Osteoblast (primary cell): Measurements from ENCODE around the gene SLC9A5. TPM values are rescaled to one million over a fixed set of nuclear protein-coding genes. Genes with fewer than 3 reads are reported as not detected.
A peak's percentile ranks its signal among the peaks of the same experiment; 100 is the strongest.

ENCODE experiments used
- DNase-seq: peaks from one replicate; pipeline ENCODE4 v3.0.0; 2011; ENCODE audit warnings: low spot score, mixed read lengths; ENCODE audit not compliant: insufficient read length; ENCODE audit errors: missing footprints
- H2AFZ ChIP-seq: 2 replicates; pipeline ENCODE4 v1.6.0; 2011; ENCODE audit warnings: mild to moderate bottlenecking, low read length
- H3K27ac ChIP-seq: 2 replicates; pipeline ENCODE4 v1.5.1; 2011; ENCODE audit warnings: mild to moderate bottlenecking, low read depth, low read length, moderate library complexity
- H3K27me3 ChIP-seq: 2 replicates; pipeline ENCODE4 v1.6.0; 2012; ENCODE audit warnings: mild to moderate bottlenecking, control low read depth, inconsistent platforms, low read length, moderate library complexity; ENCODE audit not compliant: insufficient read depth
- H3K36me3 ChIP-seq: 2 replicates; pipeline ENCODE4 v1.5.1; 2011; ENCODE audit warnings: mild to moderate bottlenecking, low read length, control low read depth, moderate library complexity; ENCODE audit not compliant: insufficient read depth
- H3K4me1 ChIP-seq: 2 replicates; pipeline ENCODE4 v1.5.1; 2011; ENCODE audit warnings: mild to moderate bottlenecking, low read length, control low read depth, moderate library complexity; ENCODE audit not compliant: insufficient read depth
- H3K4me2 ChIP-seq: 2 replicates; pipeline ENCODE4 v1.6.0; 2011; ENCODE audit warnings: mild to moderate bottlenecking, low read length; ENCODE audit not compliant: insufficient read depth
- H3K4me3 ChIP-seq: fragments of 200-600 bp; sonication (generic); 3 replicates; pipeline ENCODE4 v1.5.1; 2012; ENCODE audit warnings: mild to moderate bottlenecking, low read length, inconsistent platforms; ENCODE audit not compliant: insufficient read depth
- H3K79me2 ChIP-seq: 2 replicates; pipeline ENCODE4 v1.6.0; 2012; ENCODE audit warnings: mild to moderate bottlenecking, low read length, control low read depth, inconsistent platforms; ENCODE audit not compliant: insufficient read depth
- H3K9me3 ChIP-seq: 2 replicates; pipeline ENCODE4 v1.5.1; 2011; ENCODE audit warnings: low read depth, low read length, control low read depth
- H4K20me1 ChIP-seq: 2 replicates; pipeline ENCODE4 v1.6.0; 2012; ENCODE audit warnings: mild to moderate bottlenecking, low read length, control low read depth; ENCODE audit not compliant: insufficient read depth
- total RNA-seq: library from RNA; depleted of rRNA; stranded (reverse); fragments of >200 nt; gene quantifications from 2 replicates; pipeline ENCODE4 v1.2.3, GENCODE V29; 2012
- TF ChIP-seq, protein P1 (sequence below): IDR thresholded peaks from 2 replicates; pipeline ENCODE4 v1.5.1; 2011; ENCODE audit warnings: mild to moderate bottlenecking, low read depth, low read length, moderate library complexity; ENCODE audit errors: extremely low read depth

Gene SLC9A5
- total RNA-seq, 1 donor = 3.6 TPM

DNA sequence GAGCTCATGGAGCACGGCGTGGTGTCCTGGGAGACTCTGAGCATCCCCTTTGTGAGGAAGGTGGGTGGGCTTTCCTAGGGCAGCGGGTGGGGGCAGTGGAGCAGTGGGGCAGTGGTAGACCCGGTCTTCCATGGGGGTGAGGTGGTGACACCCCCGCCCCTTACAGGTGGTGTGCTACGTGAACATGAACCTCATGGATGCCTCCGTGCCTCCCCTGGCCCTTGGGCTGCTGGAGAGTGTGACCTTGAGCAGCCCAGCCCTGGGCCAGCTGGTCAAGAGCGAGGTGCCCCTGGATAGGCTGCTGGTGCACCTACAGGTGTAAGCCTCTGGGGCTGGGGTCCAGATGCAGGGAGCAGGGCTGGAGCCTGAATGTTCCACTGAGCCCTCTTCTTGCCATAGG is 48.3 kb upstream of the SLC9A5 start:
- no peaks in the 10 kb centered on the region for H3K27me3 ChIP-seq
- H3K36me3 ChIP-seq = peaks cover 32% of the 10 kb centered on the region

DNA sequence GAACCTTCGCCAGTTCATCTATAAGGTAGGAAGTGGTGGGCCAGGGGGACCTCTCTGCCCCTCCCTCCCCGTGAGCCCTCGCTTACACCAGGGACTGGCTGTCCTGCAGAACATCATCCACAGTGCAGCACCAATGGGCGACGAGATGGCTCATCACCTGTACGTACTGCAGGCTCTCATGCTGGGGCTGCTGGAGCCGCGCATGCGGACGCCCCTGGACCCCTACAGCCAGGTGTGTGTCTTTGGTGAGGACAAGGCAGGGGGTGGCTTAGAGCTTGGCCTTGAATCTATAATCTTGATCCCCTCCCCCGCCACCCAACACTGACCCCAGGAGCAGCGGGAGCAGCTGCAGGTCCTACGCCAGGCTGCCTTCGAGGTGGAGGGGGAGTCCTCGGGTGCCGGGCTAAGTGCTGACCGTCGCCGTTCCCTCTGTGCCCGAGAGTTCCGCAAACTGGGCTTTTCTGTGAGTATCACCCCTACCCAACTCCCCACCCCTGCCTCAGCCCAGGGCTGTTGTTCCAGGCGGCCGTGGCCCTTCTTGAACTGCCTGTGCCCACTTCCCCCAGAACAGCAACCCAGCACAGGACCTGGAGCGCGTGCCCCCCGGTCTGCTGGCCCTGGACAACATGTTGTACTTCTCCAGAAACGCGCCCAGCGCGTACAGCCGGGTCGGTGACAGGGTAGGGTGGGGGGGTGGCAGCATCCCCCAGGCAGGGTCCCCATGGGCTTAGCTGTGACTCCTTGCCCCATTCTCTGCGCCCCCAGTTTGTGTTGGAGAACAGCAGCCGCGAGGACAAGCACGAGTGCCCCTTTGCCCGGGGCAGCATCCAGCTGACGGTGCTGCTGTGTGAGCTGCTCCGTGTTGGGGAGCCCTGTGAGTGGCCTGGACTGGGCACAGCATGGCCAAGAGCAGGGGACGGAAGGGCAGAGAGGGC is 47.1 kb upstream of the SLC9A5 start:
- Histone ChIP-seq H4K20me1 (peaks cover 15% of the 10 kb centered on the region), H3K79me2 (peaks cover 2% of the 10 kb centered on the region), H3K4me1 (no peaks in the 10 kb centered on the region), H3K4me3 (no peak overlapping the region), H3K4me2 (no peak overlapping the region), H3K27ac (no peak overlapping the region), H3K27me3 (no peaks in the 10 kb centered on the region), H3K9me3 (no peaks in the 10 kb centered on the region), H2AFZ (no peak overlapping the region), H3K36me3 (peaks cover 21% of the 10 kb centered on the region)
- TF ChIP-seq, protein P1, sequence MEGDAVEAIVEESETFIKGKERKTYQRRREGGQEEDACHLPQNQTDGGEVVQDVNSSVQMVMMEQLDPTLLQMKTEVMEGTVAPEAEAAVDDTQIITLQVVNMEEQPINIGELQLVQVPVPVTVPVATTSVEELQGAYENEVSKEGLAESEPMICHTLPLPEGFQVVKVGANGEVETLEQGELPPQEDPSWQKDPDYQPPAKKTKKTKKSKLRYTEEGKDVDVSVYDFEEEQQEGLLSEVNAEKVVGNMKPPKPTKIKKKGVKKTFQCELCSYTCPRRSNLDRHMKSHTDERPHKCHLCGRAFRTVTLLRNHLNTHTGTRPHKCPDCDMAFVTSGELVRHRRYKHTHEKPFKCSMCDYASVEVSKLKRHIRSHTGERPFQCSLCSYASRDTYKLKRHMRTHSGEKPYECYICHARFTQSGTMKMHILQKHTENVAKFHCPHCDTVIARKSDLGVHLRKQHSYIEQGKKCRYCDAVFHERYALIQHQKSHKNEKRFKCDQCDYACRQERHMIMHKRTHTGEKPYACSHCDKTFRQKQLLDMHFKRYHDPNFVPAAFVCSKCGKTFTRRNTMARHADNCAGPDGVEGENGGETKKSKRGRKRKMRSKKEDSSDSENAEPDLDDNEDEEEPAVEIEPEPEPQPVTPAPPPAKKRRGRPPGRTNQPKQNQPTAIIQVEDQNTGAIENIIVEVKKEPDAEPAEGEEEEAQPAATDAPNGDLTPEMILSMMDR = no peak
- peak; percentile 90 for DNase-seq

More for the DNA sequence above, 48.3 kb upstream of the SLC9A5 start:
- H3K9me3 ChIP-seq = no peaks in the 10 kb centered on the region
- peaks cover 7% of the 10 kb centered on the region for H3K79me2 ChIP-seq
- H3K4me3 ChIP-seq = no peak overlapping the region
- H3K4me2 ChIP-seq = no peak overlapping the region
- H3K27ac ChIP-seq = no peak overlapping the region
- peak; percentile 86 for DNase-seq
- no peaks in the 10 kb centered on the region for H3K4me1 ChIP-seq
- TF ChIP-seq, protein P1 = no peak
- no peak overlapping the region for H2AFZ ChIP-seq
- peaks cover 19% of the 10 kb centered on the region for H4K20me1 ChIP-seq

DNA sequence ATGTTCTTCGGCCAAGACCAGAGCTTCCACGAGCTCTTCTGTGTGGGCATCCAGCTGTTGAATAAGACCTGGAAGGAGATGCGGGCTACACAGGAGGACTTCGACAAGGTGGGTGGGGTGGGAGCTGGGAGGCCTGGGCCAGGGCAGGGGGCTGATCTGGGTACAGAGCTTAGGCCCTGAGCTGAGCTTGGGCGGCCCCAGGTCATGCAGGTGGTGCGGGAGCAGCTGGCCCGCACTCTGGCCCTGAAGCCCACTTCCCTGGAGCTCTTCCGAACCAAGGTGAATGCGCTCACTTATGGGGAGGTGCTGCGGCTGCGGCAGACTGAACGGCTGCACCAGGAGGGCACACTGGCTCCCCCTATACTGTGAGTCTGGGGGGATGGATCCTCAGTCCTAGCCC is 46.4 kb upstream of the SLC9A5 start:
- Histone ChIP-seq H3K27me3 (no peaks in the 10 kb centered on the region), H2AFZ (no peak overlapping the region)

DNA sequence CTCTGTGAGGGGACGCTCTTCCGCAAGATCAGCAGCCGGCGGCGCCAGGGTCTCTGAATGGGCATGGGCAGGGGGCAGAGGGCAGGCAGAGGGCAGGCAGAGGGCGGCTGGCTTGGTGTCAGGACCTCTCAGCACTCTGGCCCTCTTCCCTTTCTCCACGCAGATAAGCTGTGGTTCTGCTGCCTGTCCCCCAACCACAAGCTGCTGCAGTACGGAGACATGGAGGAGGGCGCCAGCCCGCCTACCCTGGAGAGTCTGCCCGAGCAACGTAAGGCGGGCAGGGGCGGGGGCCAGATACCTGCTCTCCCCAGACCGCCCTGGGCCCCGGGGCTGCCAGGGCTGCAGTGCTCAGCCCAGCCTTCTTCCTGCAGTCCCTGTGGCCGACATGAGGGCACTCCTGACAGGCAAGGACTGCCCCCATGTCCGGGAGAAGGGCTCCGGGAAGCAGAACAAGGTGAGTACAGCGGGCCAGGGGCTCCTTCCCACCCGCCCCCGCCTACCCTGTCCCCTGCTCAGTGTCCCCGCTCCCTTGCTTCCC is 45.8 kb upstream of the SLC9A5 start:
- Histone ChIP-seq H2AFZ (no peak overlapping the region), H3K79me2 (no peaks in the 10 kb centered on the region), H3K27ac (no peak overlapping the region), H3K4me1 (no peaks in the 10 kb centered on the region), H4K20me1 (peaks cover 8% of the 10 kb centered on the region), H3K36me3 (peaks cover 7% of the 10 kb centered on the region), H3K9me3 (no peaks in the 10 kb centered on the region), H3K4me3 (no peak overlapping the region), H3K27me3 (no peaks in the 10 kb centered on the region), H3K4me2 (no peak overlapping the region)
- DNase-seq = peak; percentile 83
- TF ChIP-seq, protein P1 = no peak

More for the DNA sequence above, 46.4 kb upstream of the SLC9A5 start:
- DNase-seq = peak; percentile 86
- Histone ChIP-seq H3K79me2 (no peaks in the 10 kb centered on the region), H3K4me2 (no peak overlapping the region), H3K4me3 (no peak overlapping the region), H3K4me1 (no peaks in the 10 kb centered on the region), H3K9me3 (no peaks in the 10 kb centered on the region), H4K20me1 (peaks cover 8% of the 10 kb centered on the region), H3K36me3 (peaks cover 13% of the 10 kb centered on the region), H3K27ac (no peak overlapping the region)
- TF ChIP-seq, protein P1 = no peak
